GM12872 (cell line): ENCODE data around the gene CAMTA1.

Experiments
- CTCF ChIP-seq: IDR thresholded peaks from 3 replicates; pipeline ENCODE4 v1.5.1; 2011; ENCODE audit warnings: low read depth, mild to moderate bottlenecking, low read length, moderate library complexity; ENCODE audit not compliant: insufficient read depth

The CAMTA1 gene

GRCh38 chr1:6948416-6948815 is 163.2 kb downstream of the CAMTA1 start:
- no peak for TF ChIP-seq CTCF

- no peak for TF ChIP-seq CTCF
Observed at GRCh38 chr1:6948861-6949260, 163.6 kb downstream of the CAMTA1 start.

GRCh38 chr1:6950001-6950765 is 164.9 kb downstream of the CAMTA1 start:
- no peak for TF ChIP-seq CTCF

- no peak for TF ChIP-seq CTCF
Observed at GRCh38 chr1:6951536-6951935, 166.3 kb downstream of the CAMTA1 start.

- no peak for TF ChIP-seq CTCF
Observed at GRCh38 chr1:6953216-6953615, 168.0 kb downstream of the CAMTA1 start.

GRCh38 chr1:6953907-6954364 is 168.7 kb downstream of the CAMTA1 start:
- no peak for TF ChIP-seq CTCF

GRCh38 chr1:6954591-6954990 is 169.3 kb downstream of the CAMTA1 start:
- TF ChIP-seq CTCF: no peak
